AG10803 (cell line): ENCODE data around the gene ANGEL2.

Experiments
- DNase-seq: peaks from one replicate; pipeline ENCODE4 v3.0.0; 2010; ENCODE audit warnings: low read depth
- H3K4me3 ChIP-seq: 2 replicates; pipeline ENCODE4 v1.5.1; 2011; ENCODE audit warnings: mild to moderate bottlenecking, low read length, control low read depth
- TF ChIP-seq, protein P1 (sequence below): conservative IDR thresholded peaks from 2 replicates; pipeline ENCODE4 v1.5.1; 2011; ENCODE audit warnings: mild to moderate bottlenecking, low read length, control low read depth, inconsistent platforms

ANGEL2 gene

GRCh38 chr1:212944229-212944901, 71.3 kb downstream of the ANGEL2 start:
- H3K4me3 ChIP-seq: no peak overlapping the region
- TF ChIP-seq, protein P1, sequence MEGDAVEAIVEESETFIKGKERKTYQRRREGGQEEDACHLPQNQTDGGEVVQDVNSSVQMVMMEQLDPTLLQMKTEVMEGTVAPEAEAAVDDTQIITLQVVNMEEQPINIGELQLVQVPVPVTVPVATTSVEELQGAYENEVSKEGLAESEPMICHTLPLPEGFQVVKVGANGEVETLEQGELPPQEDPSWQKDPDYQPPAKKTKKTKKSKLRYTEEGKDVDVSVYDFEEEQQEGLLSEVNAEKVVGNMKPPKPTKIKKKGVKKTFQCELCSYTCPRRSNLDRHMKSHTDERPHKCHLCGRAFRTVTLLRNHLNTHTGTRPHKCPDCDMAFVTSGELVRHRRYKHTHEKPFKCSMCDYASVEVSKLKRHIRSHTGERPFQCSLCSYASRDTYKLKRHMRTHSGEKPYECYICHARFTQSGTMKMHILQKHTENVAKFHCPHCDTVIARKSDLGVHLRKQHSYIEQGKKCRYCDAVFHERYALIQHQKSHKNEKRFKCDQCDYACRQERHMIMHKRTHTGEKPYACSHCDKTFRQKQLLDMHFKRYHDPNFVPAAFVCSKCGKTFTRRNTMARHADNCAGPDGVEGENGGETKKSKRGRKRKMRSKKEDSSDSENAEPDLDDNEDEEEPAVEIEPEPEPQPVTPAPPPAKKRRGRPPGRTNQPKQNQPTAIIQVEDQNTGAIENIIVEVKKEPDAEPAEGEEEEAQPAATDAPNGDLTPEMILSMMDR: no peak
- DNase-seq: no peak

DNA sequence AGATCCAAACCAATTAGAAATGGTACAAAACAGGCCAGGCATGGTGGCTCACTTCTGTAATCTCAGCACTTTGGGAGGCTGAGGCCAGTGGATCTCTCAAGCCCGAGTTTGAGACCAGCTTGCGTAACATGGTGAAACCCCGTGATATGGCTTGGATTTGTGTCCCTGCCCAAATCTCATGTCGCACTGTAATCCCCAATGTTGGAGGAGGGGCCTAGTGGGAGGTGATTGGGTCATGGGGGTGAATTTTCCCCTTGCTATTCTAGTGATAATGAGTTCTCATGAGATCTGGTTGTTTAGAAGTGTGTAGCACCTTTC, 72.3 kb downstream of the ANGEL2 start:
- TF ChIP-seq, protein P1: no peak
- no peak overlapping the region for H3K4me3 ChIP-seq
- DNase-seq: no peak

DNA sequence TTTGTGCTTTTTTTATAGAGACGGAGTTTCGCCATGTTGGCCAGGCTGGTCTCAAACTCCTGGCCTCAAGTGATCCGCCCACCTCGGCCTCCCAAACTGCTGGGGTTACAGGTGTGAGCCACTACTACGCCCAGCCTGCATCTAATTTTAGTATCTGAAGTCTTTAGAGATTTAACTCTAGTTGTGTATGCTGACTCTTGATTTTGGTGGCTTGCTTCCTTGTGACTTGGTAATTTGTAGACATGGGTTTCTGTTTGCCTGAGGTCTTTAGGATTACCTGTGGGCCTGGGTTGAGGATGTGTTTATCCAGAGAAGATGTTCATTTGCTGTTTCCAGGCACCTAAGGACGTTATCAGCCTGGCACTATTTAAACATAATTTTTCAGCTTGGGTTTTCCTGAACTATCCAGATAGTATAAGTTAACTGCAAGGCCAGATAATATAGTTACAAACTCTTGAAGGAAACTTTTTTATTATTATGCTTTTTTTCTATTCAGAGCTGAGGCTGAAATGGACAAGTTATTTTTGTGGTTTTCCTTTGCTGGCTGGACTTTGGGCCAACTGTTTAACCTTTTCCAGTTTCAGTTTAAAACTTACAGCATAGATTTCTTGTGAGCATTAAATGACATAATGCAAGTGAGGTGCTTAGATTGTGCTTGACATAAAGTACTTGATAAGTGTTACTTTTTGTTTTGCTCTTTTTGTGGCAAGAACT, 72.8 kb downstream of the ANGEL2 start:
- no peak overlapping the region for H3K4me3 ChIP-seq
- TF ChIP-seq, protein P1: no peak
- no peak for DNase-seq
